PC-3 (cell line): ENCODE results near the gene ELK3. TPM values are rescaled to one million over a fixed set of nuclear protein-coding genes. Genes with fewer than 3 reads are reported as not detected.

ENCODE experiments used
- ATAC-seq: fragments of 200-7000 bp; cut with Tn5 transposase; 2 replicates; pipeline ENCODE4 v1.9.1; 2020; ENCODE audit warnings: mild to moderate bottlenecking, moderate library complexity
- BruUV-seq: library from RNA; stranded (reverse); fragments of 400-500 nt; replicated peaks from 2 replicates; lab custom pipeline; 2021; lab: Mats Ljungman, UMichigan
- CTCF ChIA-PET: fragments of 300-600 bp; sonication (Branson Sonifier 250); formaldehyde crosslinking; loops from one replicate; lab custom pipeline; 2022; ENCODE audit warnings: antibody characterized with exemption; lab: Charles Lee
- POLR2A ChIA-PET: fragments of 300-600 bp; sonication (Branson Sonifier 250); formaldehyde crosslinking; loops from one replicate; lab custom pipeline; 2022; ENCODE audit warnings: antibody characterized with exemption; ENCODE audit not compliant: unreplicated experiment; lab: Charles Lee
- DNase-seq: peaks from one replicate; pipeline ENCODE4 v3.0.0-alpha.2; 2015
- H2AFZ ChIP-seq: fragments of 300-600 bp; sonication (generic); 2 replicates; pipeline ENCODE4 v1.6.0; 2016; ENCODE audit warnings: antibody characterized with exemption, low read length
- H3F3A ChIP-seq: fragments of 300-600 bp; sonication (generic); one replicate; pipeline ENCODE4 v1.6.0; 2017; ENCODE audit warnings: antibody characterized with exemption, low read length, control low read depth, mild to moderate bottlenecking; ENCODE audit not compliant: unreplicated experiment
- H3K27ac ChIP-seq: fragments of 300-600 bp; sonication (generic); 2 replicates; pipeline ENCODE4 v1.5.1; 2016; ENCODE audit warnings: mild to moderate bottlenecking, low read length
- H3K27me3 ChIP-seq: fragments of 300-600 bp; sonication (generic); 2 replicates; pipeline ENCODE4 v1.6.1; 2016; ENCODE audit warnings: low read length, mixed read lengths
- H3K36me3 ChIP-seq: fragments of 300-600 bp; sonication (generic); 2 replicates; pipeline ENCODE4 v1.6.1; 2016; ENCODE audit warnings: low read depth, mixed run types, low read length, mixed read lengths
- H3K4me1 ChIP-seq: fragments of 300-600 bp; sonication (generic); 2 replicates; pipeline ENCODE4 v1.5.1; 2016; ENCODE audit warnings: low read length; ENCODE audit not compliant: insufficient read depth
- H3K4me2 ChIP-seq: fragments of 300-600 bp; sonication (generic); 2 replicates; pipeline ENCODE4 v1.6.0; 2016; ENCODE audit warnings: low read length
- H3K4me3 ChIP-seq: fragments of 300-600 bp; sonication (generic); 2 replicates; pipeline ENCODE4 v1.5.1; 2016; ENCODE audit warnings: mild to moderate bottlenecking, low read length, mixed read lengths
- H3K79me2 ChIP-seq: fragments of 300-600 bp; sonication (generic); 2 replicates; pipeline ENCODE4 v1.6.1; 2017; ENCODE audit warnings: low read length, mixed read lengths
- H3K9ac ChIP-seq: fragments of 300-600 bp; sonication (generic); 2 replicates; pipeline ENCODE4 v1.6.0; 2016; ENCODE audit warnings: mild to moderate bottlenecking, low read length
- H3K9me2 ChIP-seq: fragments of 300-600 bp; sonication (generic); replicated peaks from 2 replicates; pipeline ENCODE4 v1.6.1; 2016; ENCODE audit warnings: mixed run types, low read length, mixed read lengths
- H3K9me3 ChIP-seq: fragments of 300-600 bp; sonication (generic); 2 replicates; pipeline ENCODE4 v1.6.1; 2016; ENCODE audit warnings: low read length, mixed read lengths
- H4K20me1 ChIP-seq: fragments of 300-600 bp; sonication (generic); 2 replicates; pipeline ENCODE4 v1.6.1; 2016; ENCODE audit warnings: low read length, mixed read lengths
- EZH2 ChIP-seq: fragments of 300-600 bp; sonication (generic); IDR thresholded peaks from one replicate; pipeline ENCODE4 v1.6.1; 2017; ENCODE audit warnings: antibody characterized with exemption, mild to moderate bottlenecking, low read length; ENCODE audit not compliant: unreplicated experiment
- EZH2phosphoT487 ChIP-seq: fragments of 300-600 bp; sonication (generic); IDR thresholded peaks from 2 replicates; pipeline ENCODE4 v1.6.1; 2018; ENCODE audit warnings: mild to moderate bottlenecking, antibody characterized with exemption, low read length, borderline replicate concordance
- intact Hi-C: fragments of 100-400 bp; cut with micrococcal nuclease; formaldehyde crosslinking; loops from 2 replicates; pipeline ENCODE4 v1.9.0; 2023
- total RNA-seq: library from RNA; depleted of rRNA; stranded (reverse); fragments of >200 nt; gene quantifications from 2 replicates; pipeline ENCODE4 v1.2.3, GENCODE V29; 2014
- TF ChIP-seq, protein P1 (sequence below): fragments of 300-600 bp; sonication (generic); conservative IDR thresholded peaks from 2 replicates; pipeline ENCODE4 v1.5.1; 2017; ENCODE audit warnings: antibody characterized with exemption, low read depth, mild to moderate bottlenecking, low read length

Gene ELK3
- total RNA-seq, 1 experiment from 2014 or later: 16.2 TPM

DNA sequence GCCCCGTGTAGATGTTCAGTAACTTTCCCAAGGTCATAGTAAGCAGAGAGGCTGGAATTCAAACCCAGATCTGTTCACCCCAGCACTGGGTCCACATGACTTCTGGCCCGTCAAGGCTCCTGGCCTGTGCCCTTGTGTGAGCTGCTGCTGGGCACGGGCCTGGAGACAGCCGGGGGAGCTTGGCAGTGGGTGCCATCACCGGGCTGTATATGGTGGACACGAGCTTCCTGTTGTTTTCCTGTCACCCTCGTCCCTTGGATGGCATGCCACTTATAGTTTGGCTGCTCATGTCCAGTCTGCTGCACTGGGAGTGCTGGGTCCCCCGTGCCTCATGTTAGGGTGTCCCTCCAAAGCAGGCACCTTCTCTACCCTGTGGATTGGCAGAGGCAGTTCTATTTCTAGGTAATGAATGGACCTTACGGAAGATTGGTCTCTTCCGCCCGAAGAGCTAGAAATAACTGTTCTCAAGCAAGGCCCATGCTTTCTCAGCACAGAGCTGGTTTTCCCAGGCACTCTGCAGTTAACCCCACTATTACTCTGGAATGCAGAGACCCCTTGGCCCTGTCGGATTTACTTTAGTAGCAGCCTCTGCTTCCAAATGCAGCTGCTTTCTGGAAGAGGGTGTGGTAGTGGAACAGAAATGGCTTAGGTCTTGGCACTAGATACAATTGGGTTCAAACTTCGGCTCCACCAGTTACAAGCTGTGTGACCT, 44.3 kb downstream of the ELK3 start:
- BruUV-seq: no TSS peak
- Histone ChIP-seq H3K4me1 (peaks cover 21% of the 10 kb centered on the region), H3F3A (no peaks in the 10 kb centered on the region), H3K27ac (peak overlapping the region; percentile 80), H3K79me2 (peaks cover 34% of the 10 kb centered on the region), H2AFZ (no peak overlapping the region), H3K36me3 (no peaks in the 10 kb centered on the region; the same call in 1 of the 2 replicates), H3K9me3 (no peaks in the 10 kb centered on the region), H3K4me3 (no peak overlapping the region), H4K20me1 (no peaks in the 10 kb centered on the region), H3K9me2 (no peaks in the 10 kb centered on the region), H3K27me3 (no peaks in the 10 kb centered on the region), H3K9ac (no peak overlapping the region), H3K4me2 (peak overlapping the region; percentile 63)
- no peak for TF ChIP-seq EZH2phosphoT487
- TF ChIP-seq, protein P1, sequence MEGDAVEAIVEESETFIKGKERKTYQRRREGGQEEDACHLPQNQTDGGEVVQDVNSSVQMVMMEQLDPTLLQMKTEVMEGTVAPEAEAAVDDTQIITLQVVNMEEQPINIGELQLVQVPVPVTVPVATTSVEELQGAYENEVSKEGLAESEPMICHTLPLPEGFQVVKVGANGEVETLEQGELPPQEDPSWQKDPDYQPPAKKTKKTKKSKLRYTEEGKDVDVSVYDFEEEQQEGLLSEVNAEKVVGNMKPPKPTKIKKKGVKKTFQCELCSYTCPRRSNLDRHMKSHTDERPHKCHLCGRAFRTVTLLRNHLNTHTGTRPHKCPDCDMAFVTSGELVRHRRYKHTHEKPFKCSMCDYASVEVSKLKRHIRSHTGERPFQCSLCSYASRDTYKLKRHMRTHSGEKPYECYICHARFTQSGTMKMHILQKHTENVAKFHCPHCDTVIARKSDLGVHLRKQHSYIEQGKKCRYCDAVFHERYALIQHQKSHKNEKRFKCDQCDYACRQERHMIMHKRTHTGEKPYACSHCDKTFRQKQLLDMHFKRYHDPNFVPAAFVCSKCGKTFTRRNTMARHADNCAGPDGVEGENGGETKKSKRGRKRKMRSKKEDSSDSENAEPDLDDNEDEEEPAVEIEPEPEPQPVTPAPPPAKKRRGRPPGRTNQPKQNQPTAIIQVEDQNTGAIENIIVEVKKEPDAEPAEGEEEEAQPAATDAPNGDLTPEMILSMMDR: no peak
- no peak for TF ChIP-seq EZH2
- no peak for DNase-seq
- no peak for ATAC-seq
- CTCF ChIA-PET: interaction anchor here (1.3 kb wide), 1 partner anchor 23 kb away, joined by 5 read pairs; no protein-coding TSS in a partner anchor
- intact Hi-C loops: no loop called here
- POLR2A ChIA-PET: no interaction called here

DNA sequence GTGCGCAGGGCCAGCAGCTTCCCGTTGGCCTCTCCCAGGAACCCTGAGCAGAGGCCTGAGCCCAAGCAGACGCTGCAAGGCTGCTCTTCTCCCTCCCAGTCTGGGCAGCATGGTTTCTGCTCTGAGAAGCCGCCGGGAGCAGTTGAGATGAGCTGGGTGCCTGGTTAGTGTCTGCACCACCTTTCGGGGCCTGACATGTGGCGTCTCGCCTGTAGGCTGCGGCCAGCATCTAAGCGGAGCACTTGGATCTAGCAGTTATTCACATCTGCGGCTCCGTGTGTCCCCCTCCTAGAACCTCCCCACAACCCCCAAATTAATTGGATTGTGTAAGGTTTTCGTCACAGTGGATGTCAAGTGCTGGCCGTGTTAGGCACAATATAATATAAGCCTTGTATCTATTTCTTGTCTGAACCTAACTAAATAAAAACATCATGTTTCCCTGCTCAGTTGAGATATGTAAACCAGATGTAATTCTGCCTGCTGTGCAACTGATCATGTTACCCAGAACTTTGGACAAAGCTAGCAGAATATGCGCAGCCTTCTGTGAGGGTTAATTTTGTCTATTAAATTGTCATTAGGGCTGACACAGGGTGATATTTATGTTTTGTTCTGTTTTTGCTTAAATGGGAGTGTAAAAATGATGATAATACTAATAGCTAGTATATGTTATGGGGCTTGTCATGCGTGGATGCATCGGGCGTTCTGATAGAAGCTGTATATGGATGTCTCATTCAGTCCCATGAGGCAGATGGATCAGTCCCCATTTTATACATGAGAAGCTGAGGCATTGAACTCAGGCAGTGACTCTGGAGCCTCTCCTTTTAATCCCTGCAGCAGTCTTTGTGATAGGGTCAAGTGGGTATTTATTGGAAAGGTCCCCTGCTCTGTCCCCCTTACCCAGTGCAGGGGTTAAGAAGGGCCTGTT, 45.8 kb downstream of the ELK3 start:
- no peak overlapping the region for H3K9ac ChIP-seq
- no peak for ATAC-seq

More for the DNA sequence above, 45.8 kb downstream of the ELK3 start:
- H3F3A ChIP-seq: no peaks in the 10 kb centered on the region
- H3K27ac ChIP-seq: no peak overlapping the region
- no peaks in the 10 kb centered on the region; the same call in 1 of the 2 replicates for H3K36me3 ChIP-seq
- CTCF ChIA-PET: no interaction called here
- no peak overlapping the region for H3K4me2 ChIP-seq
- H2AFZ ChIP-seq: no peak overlapping the region
- no peaks in the 10 kb centered on the region for H3K9me2 ChIP-seq
- POLR2A ChIA-PET: no interaction called here
- intact Hi-C loops: no loop called here
- H3K79me2 ChIP-seq: peaks cover 30% of the 10 kb centered on the region
- H3K4me1 ChIP-seq: peaks cover 21% of the 10 kb centered on the region
- H4K20me1 ChIP-seq: no peaks in the 10 kb centered on the region
- DNase-seq: no peak
- BruUV-seq: no TSS peak
- no peaks in the 10 kb centered on the region for H3K27me3 ChIP-seq
- no peaks in the 10 kb centered on the region for H3K9me3 ChIP-seq
- H3K4me3 ChIP-seq: no peak overlapping the region
- TF ChIP-seq, protein P1: no peak
- no peak for TF ChIP-seq EZH2phosphoT487
- TF ChIP-seq EZH2: no peak
